Neural cell (in vitro differentiated cells): Measurements from ENCODE around the gene CNRIP1. TPM values are rescaled to one million over a fixed set of nuclear protein-coding genes. Genes with fewer than 3 reads are reported as not detected.

Experiments used
- H2AFZ ChIP-seq: fragments of 200-600, 300-800 bp; sonication (generic), shearing (Covaris generic); 2 replicates; pipeline ENCODE4 v1.6.0; 2014; ENCODE audit warnings: low read depth, mild to moderate bottlenecking, antibody characterized with exemption, low read length, moderate library complexity
- H3F3A ChIP-seq: fragments of 200-600 bp; shearing (Covaris generic); 2 replicates; pipeline ENCODE4 v1.6.1; 2016; ENCODE audit warnings: mild to moderate bottlenecking, moderate library complexity, mixed read lengths, antibody characterized with exemption, low read length; ENCODE audit not compliant: insufficient read depth, poor library complexity, severe bottlenecking
- H3K27ac ChIP-seq: fragments of 200-600, 300-800 bp; sonication (generic), shearing (Covaris generic); 2 replicates; pipeline ENCODE4 v1.5.1; 2014; ENCODE audit warnings: mild to moderate bottlenecking, low read length, moderate library complexity
- H3K27me3 ChIP-seq: fragments of 300-800, 200-600 bp; sonication (generic), shearing (Covaris generic); 2 replicates; pipeline ENCODE4 v1.6.0; 2014; ENCODE audit warnings: mild to moderate bottlenecking, low read depth, low read length, moderate library complexity; ENCODE audit not compliant: insufficient read depth
- H3K36me3 ChIP-seq: fragments of 300-800, 200-600 bp; sonication (generic), shearing (Covaris generic); 2 replicates; pipeline ENCODE4 v1.5.1; 2014; ENCODE audit warnings: mild to moderate bottlenecking, antibody characterized with exemption, low read length, moderate library complexity; ENCODE audit not compliant: insufficient read depth
- H3K4me2 ChIP-seq: fragments of 300-800, 200-600 bp; sonication (generic), shearing (Covaris generic); 2 replicates; pipeline ENCODE4 v1.6.0; 2014; ENCODE audit warnings: mild to moderate bottlenecking, low read length
- H3K4me3 ChIP-seq: fragments of 300-800, 200-600 bp; sonication (generic), shearing (Covaris generic); 2 replicates; pipeline ENCODE4 v1.5.1; 2014; ENCODE audit warnings: mild to moderate bottlenecking, low read length, moderate library complexity
- H3K79me2 ChIP-seq: fragments of 200-600 bp; shearing (Covaris generic); replicated peaks from 2 replicates; pipeline ENCODE4 v1.6.0; 2014; ENCODE audit warnings: mild to moderate bottlenecking, low read length, moderate library complexity; ENCODE audit not compliant: insufficient read depth
- H3K9ac ChIP-seq: fragments of 300-800, 200-600 bp; sonication (generic), shearing (Covaris generic); 2 replicates; pipeline ENCODE4 v1.6.1; 2016; ENCODE audit warnings: mild to moderate bottlenecking, low read length, mixed read lengths
- H3K9me2 ChIP-seq: fragments of 200-600 bp; shearing (Covaris generic); 2 replicates; pipeline ENCODE4 v1.6.1; 2016; ENCODE audit warnings: mild to moderate bottlenecking, low read length, mixed read lengths; ENCODE audit not compliant: insufficient read depth
- H3K9me3 ChIP-seq: fragments of 200-600, 300-800 bp; sonication (generic), shearing (Covaris generic); 2 replicates; pipeline ENCODE4 v1.6.1; 2016; ENCODE audit warnings: mild to moderate bottlenecking, mixed run types, low read length, moderate library complexity, mixed read lengths
- H4K20me1 ChIP-seq: fragments of 200-600 bp; shearing (Covaris generic); 2 replicates; pipeline ENCODE4 v1.6.1; 2016; ENCODE audit warnings: mild to moderate bottlenecking, mixed run types; ENCODE audit not compliant: insufficient read depth
- EP300 ChIP-seq: fragments of 450-650 bp; conservative IDR thresholded peaks from 2 replicates; pipeline ENCODE4 v1.6.1; 2014; ENCODE audit warnings: antibody characterized with exemption, mild to moderate bottlenecking, moderate library complexity; ENCODE audit not compliant: poor library complexity, severe bottlenecking
- EZH2 ChIP-seq: fragments of 200-600, 300-800 bp; shearing (Covaris generic), sonication (generic); IDR thresholded peaks from 2 replicates; pipeline ENCODE4 v1.6.1; 2014; ENCODE audit warnings: antibody characterized with exemption, low read length, borderline replicate concordance, mild to moderate bottlenecking; ENCODE audit not compliant: insufficient read depth, poor library complexity, severe bottlenecking
- MXI1 ChIP-seq: fragments of 450-650 bp; conservative IDR thresholded peaks from 2 replicates; pipeline ENCODE4 v1.6.1; 2014; ENCODE audit warnings: antibody characterized with exemption, mild to moderate bottlenecking; ENCODE audit not compliant: poor library complexity, severe bottlenecking
- POLR2AphosphoS5 ChIP-seq: IDR thresholded peaks from 2 replicates; pipeline ENCODE4 v1.6.1; 2012
- RAD21 ChIP-seq: fragments of 450-650 bp; conservative IDR thresholded peaks from 2 replicates; pipeline ENCODE4 v1.6.1; 2014; ENCODE audit warnings: antibody characterized with exemption, mild to moderate bottlenecking, moderate library complexity
- REST ChIP-seq: IDR thresholded peaks from 2 replicates; pipeline ENCODE4 v1.6.1; 2012; ENCODE audit warnings: borderline replicate concordance
- SMC3 ChIP-seq: fragments of 450-650 bp; conservative IDR thresholded peaks from 2 replicates; pipeline ENCODE4 v1.6.1; 2014; ENCODE audit warnings: antibody characterized with exemption, mild to moderate bottlenecking, moderate library complexity; ENCODE audit not compliant: poor library complexity
- TAF1 ChIP-seq: IDR thresholded peaks from 2 replicates; pipeline ENCODE4 v1.6.1; 2012; ENCODE audit warnings: low read depth
- polyA plus RNA-seq: library from polyadenylated mRNA; depleted of rRNA; stranded (reverse); fragments of >200 nt; gene quantifications from 2 replicates; pipeline ENCODE4 v1.2.3, GENCODE V29; 2014
- TF ChIP-seq, protein P1 (sequence below): fragments of 450-650 bp; IDR thresholded peaks from 2 replicates; pipeline ENCODE4 v1.5.1; 2014; ENCODE audit warnings: antibody characterized with exemption, mild to moderate bottlenecking, moderate library complexity; ENCODE audit not compliant: poor library complexity, severe bottlenecking

The CNRIP1 gene
- polyA plus RNA-seq, 1 donor from 2014 or later = 28.2 TPM

- no peaks in the 10 kb centered on the region for H3F3A ChIP-seq
- H3K9me2 ChIP-seq = no peaks in the 10 kb centered on the region
- H3K4me2 ChIP-seq = no peak overlapping the region
- H3K9ac ChIP-seq = no peak overlapping the region
- H3K9me3 ChIP-seq = no peaks in the 10 kb centered on the region
- H3K36me3 ChIP-seq = no peaks in the 10 kb centered on the region
- no peaks in the 10 kb centered on the region for H3K79me2 ChIP-seq
- H3K4me3 ChIP-seq = no peak overlapping the region
- no peaks in the 10 kb centered on the region for H3K27me3 ChIP-seq
- H2AFZ ChIP-seq = no peak overlapping the region
- TF ChIP-seq MXI1 = no peak
- TF ChIP-seq, protein P1, sequence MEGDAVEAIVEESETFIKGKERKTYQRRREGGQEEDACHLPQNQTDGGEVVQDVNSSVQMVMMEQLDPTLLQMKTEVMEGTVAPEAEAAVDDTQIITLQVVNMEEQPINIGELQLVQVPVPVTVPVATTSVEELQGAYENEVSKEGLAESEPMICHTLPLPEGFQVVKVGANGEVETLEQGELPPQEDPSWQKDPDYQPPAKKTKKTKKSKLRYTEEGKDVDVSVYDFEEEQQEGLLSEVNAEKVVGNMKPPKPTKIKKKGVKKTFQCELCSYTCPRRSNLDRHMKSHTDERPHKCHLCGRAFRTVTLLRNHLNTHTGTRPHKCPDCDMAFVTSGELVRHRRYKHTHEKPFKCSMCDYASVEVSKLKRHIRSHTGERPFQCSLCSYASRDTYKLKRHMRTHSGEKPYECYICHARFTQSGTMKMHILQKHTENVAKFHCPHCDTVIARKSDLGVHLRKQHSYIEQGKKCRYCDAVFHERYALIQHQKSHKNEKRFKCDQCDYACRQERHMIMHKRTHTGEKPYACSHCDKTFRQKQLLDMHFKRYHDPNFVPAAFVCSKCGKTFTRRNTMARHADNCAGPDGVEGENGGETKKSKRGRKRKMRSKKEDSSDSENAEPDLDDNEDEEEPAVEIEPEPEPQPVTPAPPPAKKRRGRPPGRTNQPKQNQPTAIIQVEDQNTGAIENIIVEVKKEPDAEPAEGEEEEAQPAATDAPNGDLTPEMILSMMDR = no peak
- TF ChIP-seq RAD21 = no peak
- TF ChIP-seq SMC3 = no peak
- TF ChIP-seq POLR2AphosphoS5 = no peak
- TF ChIP-seq TAF1 = no peak
- TF ChIP-seq REST = no peak
- no peak for TF ChIP-seq EZH2
- TF ChIP-seq EP300 = no peak
- no peaks in the 10 kb centered on the region for H4K20me1 ChIP-seq
- H3K27ac ChIP-seq = no peak overlapping the region
These were observed 14.2 kb upstream of the CNRIP1 start for GRCh38 chr2:68333931-68334330.

DNA sequence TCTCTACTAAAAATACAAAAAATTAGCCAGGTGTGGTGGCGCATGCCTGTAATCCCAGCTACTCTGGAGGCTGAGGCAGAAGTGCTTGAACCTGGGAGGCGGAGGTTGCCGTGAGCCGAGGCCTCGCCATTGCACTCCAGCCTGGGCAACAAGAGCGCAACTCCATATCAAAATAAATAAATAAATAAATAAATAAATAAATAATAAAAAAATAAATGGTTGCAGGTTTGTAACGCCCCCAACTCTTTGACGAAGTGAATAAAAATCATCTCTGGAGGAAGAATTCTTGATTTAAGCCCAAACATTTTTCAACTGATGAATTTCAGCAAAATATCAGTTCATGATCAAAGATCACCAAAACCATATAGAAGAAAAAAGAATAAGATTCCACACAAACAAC, 13.3 kb upstream of the CNRIP1 start:
- no peak overlapping the region for H2AFZ ChIP-seq
- no peaks in the 10 kb centered on the region for H3K9me3 ChIP-seq
- no peak overlapping the region for H3K4me3 ChIP-seq
- no peak overlapping the region for H3K9ac ChIP-seq
- H3K4me2 ChIP-seq = no peak overlapping the region
- no peaks in the 10 kb centered on the region for H3K27me3 ChIP-seq
- H3K27ac ChIP-seq = no peak overlapping the region
- no peak for TF ChIP-seq EP300
- TF ChIP-seq MXI1 = no peak
- TF ChIP-seq POLR2AphosphoS5 = no peak
- TF ChIP-seq TAF1 = no peak
- TF ChIP-seq SMC3 = no peak
- TF ChIP-seq EZH2 = no peak
- no peak for TF ChIP-seq RAD21
- TF ChIP-seq REST = no peak
- TF ChIP-seq, protein P1 = no peak
- no peaks in the 10 kb centered on the region for H3F3A ChIP-seq
- H3K36me3 ChIP-seq = no peaks in the 10 kb centered on the region
- no peaks in the 10 kb centered on the region for H4K20me1 ChIP-seq
- H3K9me2 ChIP-seq = no peaks in the 10 kb centered on the region
- H3K79me2 ChIP-seq = no peaks in the 10 kb centered on the region
